ENCODE measurements around the gene BBS7. TPM values are rescaled to one million over a fixed set of nuclear protein-coding genes. Genes with fewer than 3 reads are reported as not detected.

BBS7 gene
- total and polyA plus RNA-seq, 2 experiments from 2014 or later, result 14.8 to 30.8 TPM

DNA sequence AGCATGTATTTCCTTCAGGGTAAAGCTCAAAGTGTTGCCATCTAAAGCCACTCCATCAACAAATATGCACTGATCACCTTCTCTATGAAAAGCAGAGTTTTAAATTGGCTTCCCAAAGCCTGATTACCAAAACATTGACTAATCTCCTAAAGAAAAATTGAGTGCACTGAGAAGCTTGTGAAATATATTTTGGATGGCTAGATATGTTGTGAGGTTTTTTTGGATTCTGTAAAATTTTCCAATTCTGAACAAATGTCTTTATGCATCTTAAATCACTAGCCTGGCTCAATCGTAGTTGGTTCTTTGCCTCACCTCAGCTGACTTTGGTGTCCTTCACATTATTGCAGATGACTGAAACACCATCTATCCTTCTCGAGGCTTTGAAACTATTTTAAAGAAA is 84.1 kb downstream of the BBS7 start:
- TF ChIP-seq, protein P1, sequence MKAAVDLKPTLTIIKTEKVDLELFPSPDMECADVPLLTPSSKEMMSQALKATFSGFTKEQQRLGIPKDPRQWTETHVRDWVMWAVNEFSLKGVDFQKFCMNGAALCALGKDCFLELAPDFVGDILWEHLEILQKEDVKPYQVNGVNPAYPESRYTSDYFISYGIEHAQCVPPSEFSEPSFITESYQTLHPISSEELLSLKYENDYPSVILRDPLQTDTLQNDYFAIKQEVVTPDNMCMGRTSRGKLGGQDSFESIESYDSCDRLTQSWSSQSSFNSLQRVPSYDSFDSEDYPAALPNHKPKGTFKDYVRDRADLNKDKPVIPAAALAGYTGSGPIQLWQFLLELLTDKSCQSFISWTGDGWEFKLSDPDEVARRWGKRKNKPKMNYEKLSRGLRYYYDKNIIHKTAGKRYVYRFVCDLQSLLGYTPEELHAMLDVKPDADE (IDR thresholded peaks at IDR 0.05), result no peak
- no peak for TF ChIP-seq REST (IDR thresholded peaks at IDR 0.05; ENCODE audit: unreplicated experiment)
- TF ChIP-seq ZNF114 (CRISPR knock-in tag; IDR thresholded peaks at IDR 0.05), result no peak
- TF ChIP-seq CREB1 (CRISPR knock-in tag; IDR thresholded peaks at IDR 0.05; ENCODE audit: low read depth), result no peak
- no peak for TF ChIP-seq STAT1 (IDR thresholded peaks at IDR 0.05; ENCODE audit: unreplicated experiment)
- no peak for TF ChIP-seq JUNB (IDR thresholded peaks at IDR 0.05; ENCODE audit: unreplicated experiment)
- TF ChIP-seq EZH2phosphoT487 (IDR thresholded peaks at IDR 0.05; ENCODE audit: unreplicated experiment), result no peak
- no peak for TF ChIP-seq EZH2 (IDR thresholded peaks at IDR 0.05; ENCODE audit: low read depth, unreplicated experiment)
- TF ChIP-seq NANOG (IDR thresholded peaks at IDR 0.05; ENCODE audit: borderline replicate concordance), result no peak
- TF ChIP-seq POLR2AphosphoS5 (IDR thresholded peaks at IDR 0.05; ENCODE audit: low read depth), result no peak
- TF ChIP-seq ZNF331 (CRISPR knock-in tag; IDR thresholded peaks at IDR 0.05; ENCODE audit: low read depth), result no peak
- TF ChIP-seq CTCF (conservative IDR thresholded peaks at IDR 0.05; ENCODE audit: low read depth in 2 of 2), result no peak
- TF ChIP-seq, protein P2, sequence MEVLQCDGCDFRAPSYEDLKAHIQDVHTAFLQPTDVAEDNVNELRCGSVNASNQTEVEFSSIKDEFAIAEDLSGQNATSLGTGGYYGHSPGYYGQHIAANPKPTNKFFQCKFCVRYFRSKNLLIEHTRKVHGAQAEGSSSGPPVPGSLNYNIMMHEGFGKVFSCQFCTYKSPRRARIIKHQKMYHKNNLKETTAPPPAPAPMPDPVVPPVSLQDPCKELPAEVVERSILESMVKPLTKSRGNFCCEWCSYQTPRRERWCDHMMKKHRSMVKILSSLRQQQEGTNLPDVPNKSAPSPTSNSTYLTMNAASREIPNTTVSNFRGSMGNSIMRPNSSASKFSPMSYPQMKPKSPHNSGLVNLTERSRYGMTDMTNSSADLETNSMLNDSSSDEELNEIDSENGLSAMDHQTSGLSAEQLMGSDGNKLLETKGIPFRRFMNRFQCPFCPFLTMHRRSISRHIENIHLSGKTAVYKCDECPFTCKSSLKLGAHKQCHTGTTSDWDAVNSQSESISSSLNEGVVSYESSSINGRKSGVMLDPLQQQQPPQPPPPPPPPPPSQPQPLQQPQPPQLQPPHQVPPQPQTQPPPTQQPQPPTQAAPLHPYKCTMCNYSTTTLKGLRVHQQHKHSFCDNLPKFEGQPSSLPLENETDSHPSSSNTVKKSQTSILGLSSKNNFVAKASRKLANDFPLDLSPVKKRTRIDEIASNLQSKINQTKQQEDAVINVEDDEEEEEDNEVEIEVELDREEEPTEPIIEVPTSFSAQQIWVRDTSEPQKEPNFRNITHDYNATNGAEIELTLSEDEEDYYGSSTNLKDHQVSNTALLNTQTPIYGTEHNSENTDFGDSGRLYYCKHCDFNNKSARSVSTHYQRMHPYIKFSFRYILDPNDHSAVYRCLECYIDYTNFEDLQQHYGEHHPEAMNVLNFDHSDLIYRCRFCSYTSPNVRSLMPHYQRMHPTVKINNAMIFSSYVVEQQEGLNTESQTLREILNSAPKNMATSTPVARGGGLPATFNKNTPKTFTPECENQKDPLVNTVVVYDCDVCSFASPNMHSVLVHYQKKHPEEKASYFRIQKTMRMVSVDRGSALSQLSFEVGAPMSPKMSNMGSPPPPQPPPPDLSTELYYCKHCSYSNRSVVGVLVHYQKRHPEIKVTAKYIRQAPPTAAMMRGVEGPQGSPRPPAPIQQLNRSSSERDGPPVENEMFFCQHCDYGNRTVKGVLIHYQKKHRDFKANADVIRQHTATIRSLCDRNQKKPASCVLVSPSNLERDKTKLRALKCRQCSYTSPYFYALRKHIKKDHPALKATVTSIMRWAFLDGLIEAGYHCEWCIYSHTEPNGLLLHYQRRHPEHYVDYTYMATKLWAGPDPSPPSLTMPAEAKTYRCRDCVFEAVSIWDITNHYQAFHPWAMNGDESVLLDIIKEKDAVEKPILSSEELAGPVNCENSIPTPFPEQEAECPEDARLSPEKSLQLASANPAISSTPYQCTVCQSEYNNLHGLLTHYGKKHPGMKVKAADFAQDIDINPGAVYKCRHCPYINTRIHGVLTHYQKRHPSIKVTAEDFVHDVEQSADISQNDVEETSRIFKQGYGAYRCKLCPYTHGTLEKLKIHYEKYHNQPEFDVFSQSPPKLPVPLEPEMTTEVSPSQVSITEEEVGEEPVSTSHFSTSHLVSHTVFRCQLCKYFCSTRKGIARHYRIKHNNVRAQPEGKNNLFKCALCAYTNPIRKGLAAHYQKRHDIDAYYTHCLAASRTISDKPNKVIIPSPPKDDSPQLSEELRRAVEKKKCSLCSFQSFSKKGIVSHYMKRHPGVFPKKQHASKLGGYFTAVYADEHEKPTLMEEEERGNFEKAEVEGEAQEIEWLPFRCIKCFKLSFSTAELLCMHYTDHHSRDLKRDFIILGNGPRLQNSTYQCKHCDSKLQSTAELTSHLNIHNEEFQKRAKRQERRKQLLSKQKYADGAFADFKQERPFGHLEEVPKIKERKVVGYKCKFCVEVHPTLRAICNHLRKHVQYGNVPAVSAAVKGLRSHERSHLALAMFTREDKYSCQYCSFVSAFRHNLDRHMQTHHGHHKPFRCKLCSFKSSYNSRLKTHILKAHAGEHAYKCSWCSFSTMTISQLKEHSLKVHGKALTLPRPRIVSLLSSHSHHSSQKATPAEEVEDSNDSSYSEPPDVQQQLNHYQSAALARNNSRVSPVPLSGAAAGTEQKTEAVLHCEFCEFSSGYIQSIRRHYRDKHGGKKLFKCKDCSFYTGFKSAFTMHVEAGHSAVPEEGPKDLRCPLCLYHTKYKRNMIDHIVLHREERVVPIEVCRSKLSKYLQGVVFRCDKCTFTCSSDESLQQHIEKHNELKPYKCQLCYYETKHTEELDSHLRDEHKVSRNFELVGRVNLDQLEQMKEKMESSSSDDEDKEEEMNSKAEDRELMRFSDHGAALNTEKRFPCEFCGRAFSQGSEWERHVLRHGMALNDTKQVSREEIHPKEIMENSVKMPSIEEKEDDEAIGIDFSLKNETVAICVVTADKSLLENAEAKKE (CRISPR knock-in tag; IDR thresholded peaks at IDR 0.05), result no peak
- no peak overlapping the region for H3K4me3 ChIP-seq
- H3K27ac Mint-ChIP-seq, result no peak overlapping the region
- no peaks in the 10 kb centered on the region for H3K36me3 ChIP-seq (ENCODE audit: insufficient read depth)
- no peaks in the 10 kb centered on the region for H3K9me3 Mint-ChIP-seq
- H3K36me3 Mint-ChIP-seq (ENCODE audit: low read depth), result no peaks in the 10 kb centered on the region
- H3K4me1 ChIP-seq (ENCODE audit: insufficient read depth), result no peaks in the 10 kb centered on the region
- H3K27me3 Mint-ChIP-seq (ENCODE audit: insufficient read depth, low read depth, poor library complexity), result no peaks in the 10 kb centered on the region
- H3K4me2 ChIP-seq, result no peak overlapping the region
- H3K4me3 Mint-ChIP-seq, result no peak overlapping the region
- no peaks in the 10 kb centered on the region for H4K20me1 ChIP-seq (replicated peaks; ENCODE audit: insufficient read depth)
- no peaks in the 10 kb centered on the region for H3F3A ChIP-seq (replicated peaks; ENCODE audit: low read depth)
- H3K79me2 ChIP-seq (replicated peaks; ENCODE audit: insufficient read depth), result no peaks in the 10 kb centered on the region
- H2AFZ ChIP-seq, result no peak overlapping the region
- DNase-seq (ENCODE audit: low spot score) (no peak), ATAC-seq (no peak)
- H3K27me3 ChIP-seq (ENCODE audit: insufficient read depth), result no peaks in the 10 kb centered on the region
- no peak overlapping the region for H3K27ac ChIP-seq (ENCODE audit: low read depth)
- peaks cover 8% of the 10 kb centered on the region for H3K4me1 Mint-ChIP-seq
- no peaks in the 10 kb centered on the region for H3K9me2 ChIP-seq (ENCODE audit: insufficient read depth)
